Activated T-helper 17 cell treated with anti-CD3 and anti-CD28 coated beads, Interleukin-2, amount 50 U/mL, for 72 hours (primary cell): ENCODE measurements around the gene ZNF326. TPM values are rescaled to one million over a fixed set of nuclear protein-coding genes. Genes with fewer than 3 reads are reported as not detected.

Experiments used
- ATAC-seq: fragments of 150-1000 bp; cut with Tn5 transposase; replicated peaks from 2 replicates; pipeline ENCODE4 v1.10.0; 2021; ENCODE audit warnings: mild to moderate bottlenecking, moderate library complexity
- H3K27ac Mint-ChIP-seq: one replicate; pipeline ENCODE4 v1.8.0; 2022; ENCODE audit warnings: mixed read lengths
- H3K27me3 Mint-ChIP-seq: one replicate; pipeline ENCODE4 v1.8.0; 2022; ENCODE audit warnings: mixed read lengths
- H3K36me3 Mint-ChIP-seq: one replicate; pipeline ENCODE4 v1.8.0; 2022; ENCODE audit warnings: low read depth, mild to moderate bottlenecking, mixed read lengths
- H3K4me1 Mint-ChIP-seq: one replicate; pipeline ENCODE4 v1.8.0; 2022; ENCODE audit warnings: mixed read lengths
- H3K4me3 Mint-ChIP-seq: one replicate; pipeline ENCODE4 v1.8.0; 2022; ENCODE audit warnings: mild to moderate bottlenecking, mixed read lengths
- H3K9me3 Mint-ChIP-seq: one replicate; pipeline ENCODE4 v1.8.0; 2022; ENCODE audit warnings: mixed read lengths
- total RNA-seq, 2 donors: library from RNA; stranded (reverse); gene quantifications; one replicate each; pipeline ENCODE4 v1.2.3, GENCODE V29; 2022

Gene ZNF326
- total RNA-seq, 2 donors from 2014 or later = 18.4 to 20.9 TPM

DNA sequence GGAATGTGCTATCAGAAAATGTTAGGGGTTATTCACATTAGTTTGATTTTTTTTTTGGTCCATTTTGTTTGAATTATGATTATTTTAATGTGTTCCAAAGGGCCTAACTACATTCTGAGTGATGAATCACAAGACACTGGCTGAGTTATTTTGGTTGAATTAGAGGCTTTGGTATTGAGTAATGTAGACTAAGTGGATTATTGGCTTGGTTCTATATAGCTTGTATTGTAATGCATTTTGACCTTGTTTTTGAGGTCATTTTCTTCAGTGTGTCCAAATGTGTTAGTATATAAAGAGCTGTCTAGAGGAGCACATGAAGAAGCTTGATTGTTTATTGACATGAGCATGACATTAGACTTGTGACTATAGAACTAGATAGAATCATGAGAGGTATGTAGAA, 3.4 kb downstream of the ZNF326 start:
- no peak for ATAC-seq
- Mint-ChIP-seq H3K27me3 (no peaks in the 10 kb centered on the region), H3K36me3 (peaks cover 56% of the 10 kb centered on the region), H3K9me3 (no peaks in the 10 kb centered on the region), H3K4me3 (no peak overlapping the region), H3K27ac (no peak overlapping the region), H3K4me1 (peaks cover 25% of the 10 kb centered on the region)

- Mint-ChIP-seq H3K4me1 (peaks cover 25% of the 10 kb centered on the region), H3K4me3 (no peak overlapping the region), H3K27ac (no peak overlapping the region), H3K27me3 (no peaks in the 10 kb centered on the region), H3K36me3 (peaks cover 62% of the 10 kb centered on the region), H3K9me3 (no peaks in the 10 kb centered on the region)
- no peak for ATAC-seq
These were observed 4.3 kb downstream of the ZNF326 start for GRCh38 chr1:89999208-89999607.

DNA sequence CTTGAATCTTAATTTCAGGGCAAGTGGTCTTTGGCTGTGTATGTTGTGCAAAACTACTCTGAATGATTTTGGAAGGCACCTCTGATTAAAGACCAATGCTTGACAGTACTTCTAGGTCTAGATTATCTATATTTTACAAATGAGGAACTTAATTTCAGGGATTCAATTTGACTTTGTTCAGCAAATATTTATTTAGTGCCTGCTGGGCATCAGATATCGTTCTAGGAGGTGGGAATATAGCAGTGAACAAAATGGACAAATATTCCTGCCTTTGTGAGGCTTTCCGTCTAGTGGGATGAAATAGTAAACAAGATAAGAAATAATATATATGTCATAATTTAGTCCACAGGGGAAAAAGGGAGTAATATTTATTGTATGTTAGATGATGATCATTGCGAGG, 4.7 kb downstream of the ZNF326 start:
- ATAC-seq = no peak
- Mint-ChIP-seq H3K4me3 (no peak overlapping the region), H3K27me3 (no peaks in the 10 kb centered on the region)

DNA sequence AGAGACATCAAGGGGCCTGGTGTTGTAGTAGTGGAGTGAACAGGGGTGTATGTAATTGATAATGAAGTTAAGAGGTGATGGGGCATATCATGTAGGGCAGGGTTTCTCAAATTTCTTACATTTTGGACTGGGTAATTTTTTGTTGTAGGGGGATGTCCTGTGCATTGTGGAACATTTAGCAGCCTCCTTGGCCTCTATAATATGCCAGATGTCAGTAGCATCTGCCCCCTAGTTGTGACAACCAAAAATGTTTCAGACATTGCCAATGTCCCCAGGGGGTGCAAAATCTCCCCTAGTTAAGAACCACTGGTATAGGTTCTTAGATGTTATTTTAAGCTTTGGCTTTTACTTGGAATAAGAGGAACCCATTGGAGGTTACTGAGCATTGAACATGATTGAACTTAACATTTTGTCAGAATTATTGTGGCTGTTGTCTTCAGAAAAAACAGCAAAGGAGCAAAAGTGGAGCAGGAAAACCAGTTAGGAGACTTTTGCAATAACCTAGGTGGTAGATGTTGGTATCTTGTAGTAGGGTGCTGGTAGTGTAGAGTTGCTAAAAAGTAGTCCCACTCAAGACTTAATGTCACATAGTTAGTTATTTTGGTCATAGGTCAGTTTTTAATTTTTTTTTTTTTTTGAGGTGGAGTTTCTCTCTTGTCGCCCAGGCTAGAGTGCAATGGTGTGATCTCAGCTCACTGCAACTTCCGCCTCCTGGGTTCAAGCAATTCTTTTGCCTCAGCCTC, 6.2 kb downstream of the ZNF326 start:
- Mint-ChIP-seq H3K4me3 (no peak overlapping the region), H3K27me3 (no peaks in the 10 kb centered on the region), H3K4me1 (peaks cover 25% of the 10 kb centered on the region), H3K27ac (no peak overlapping the region), H3K36me3 (peaks cover 77% of the 10 kb centered on the region), H3K9me3 (no peaks in the 10 kb centered on the region)
- ATAC-seq = no peak

More for the DNA sequence above, 4.7 kb downstream of the ZNF326 start:
- H3K4me1 Mint-ChIP-seq = peaks cover 25% of the 10 kb centered on the region
- H3K27ac Mint-ChIP-seq = no peak overlapping the region
- H3K36me3 Mint-ChIP-seq = peaks cover 65% of the 10 kb centered on the region
- H3K9me3 Mint-ChIP-seq = no peaks in the 10 kb centered on the region

DNA sequence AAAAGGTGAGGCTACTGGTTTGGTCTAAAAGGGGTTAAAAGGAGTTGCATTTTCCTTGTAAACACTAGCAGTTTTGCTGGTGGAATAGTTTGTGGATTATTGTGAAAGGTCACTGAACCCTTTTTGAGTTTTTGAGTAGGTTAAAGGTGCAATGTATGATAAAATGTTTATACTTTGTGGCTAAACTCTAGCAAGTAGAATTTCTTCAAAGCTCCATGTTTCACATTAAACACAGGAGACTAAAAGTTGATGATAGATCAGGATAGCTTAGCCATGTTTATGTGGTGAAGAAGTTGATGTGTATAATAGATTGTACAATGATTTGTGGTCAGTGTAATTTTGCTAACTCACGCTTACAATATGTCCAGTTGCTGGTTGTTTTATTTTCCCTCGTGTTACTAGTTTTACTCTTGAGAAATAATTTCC, 13.1 kb downstream of the ZNF326 start:
- H3K4me3 Mint-ChIP-seq = no peak overlapping the region
- no peak for ATAC-seq

DNA sequence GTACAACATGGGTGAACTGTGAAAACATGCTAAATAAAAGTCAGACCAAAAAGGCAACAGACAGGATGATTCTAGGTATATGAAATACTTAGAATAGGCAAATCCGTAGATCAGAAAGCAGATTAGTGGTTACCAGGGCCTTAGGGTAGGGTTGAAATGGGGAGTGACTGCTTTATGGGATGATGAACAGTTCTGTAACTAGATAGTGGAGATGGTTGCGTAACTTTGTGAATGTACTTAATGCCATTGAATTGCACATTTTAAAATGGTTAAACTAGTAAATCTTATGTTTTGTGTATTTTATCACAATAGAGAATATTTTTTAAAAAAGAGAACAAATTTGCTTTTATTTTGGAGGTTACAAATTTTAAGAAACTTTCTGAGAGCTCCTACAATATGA, 17.4 kb downstream of the ZNF326 start:
- Mint-ChIP-seq H3K4me1 (no peaks in the 10 kb centered on the region), H3K36me3 (peaks cover 98% of the 10 kb centered on the region), H3K9me3 (no peaks in the 10 kb centered on the region), H3K27me3 (no peaks in the 10 kb centered on the region), H3K4me3 (no peak overlapping the region), H3K27ac (no peak overlapping the region)
- no peak for ATAC-seq

More for the DNA sequence above, 13.1 kb downstream of the ZNF326 start:
- no peaks in the 10 kb centered on the region for H3K9me3 Mint-ChIP-seq
- H3K27me3 Mint-ChIP-seq = no peaks in the 10 kb centered on the region
- H3K36me3 Mint-ChIP-seq = peaks cover 90% of the 10 kb centered on the region
- no peak overlapping the region for H3K27ac Mint-ChIP-seq
- H3K4me1 Mint-ChIP-seq = no peaks in the 10 kb centered on the region

DNA sequence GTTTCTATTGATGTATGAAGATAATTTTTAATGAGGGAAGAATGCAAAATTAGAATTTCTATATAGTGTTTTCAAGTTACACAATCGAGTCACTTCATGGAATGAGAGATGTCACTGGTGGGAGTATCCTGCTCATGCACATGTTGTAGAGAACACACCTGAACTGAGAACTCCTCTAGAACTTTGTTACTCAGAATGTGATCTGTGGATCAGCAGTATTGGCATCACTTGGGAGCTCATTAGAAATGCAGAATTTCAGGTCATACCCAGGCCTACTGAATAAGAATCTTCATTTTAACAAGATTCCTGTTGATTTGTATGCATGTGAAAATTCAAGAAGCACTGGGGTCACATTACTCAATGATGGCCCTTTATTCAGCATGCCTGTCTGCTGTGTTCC, 28.8 kb downstream of the ZNF326 start:
- no peak overlapping the region for H3K4me3 Mint-ChIP-seq
- H3K9me3 Mint-ChIP-seq = peaks cover 6% of the 10 kb centered on the region
- no peak for ATAC-seq
- no peaks in the 10 kb centered on the region for H3K27me3 Mint-ChIP-seq
- H3K27ac Mint-ChIP-seq = no peak overlapping the region
- no peaks in the 10 kb centered on the region for H3K4me1 Mint-ChIP-seq
- H3K36me3 Mint-ChIP-seq = peaks cover 99% of the 10 kb centered on the region

GRCh38 chr1:90027281-90027680, 32.4 kb downstream of the ZNF326 start:
- Mint-ChIP-seq H3K9me3 (peaks cover 6% of the 10 kb centered on the region), H3K4me1 (no peaks in the 10 kb centered on the region), H3K36me3 (peaks cover 96% of the 10 kb centered on the region), H3K27ac (no peak overlapping the region), H3K27me3 (no peaks in the 10 kb centered on the region), H3K4me3 (no peak overlapping the region)
- ATAC-seq = no peak

- H3K4me3 Mint-ChIP-seq = no peak overlapping the region
- no peaks in the 10 kb centered on the region for H3K4me1 Mint-ChIP-seq
- H3K9me3 Mint-ChIP-seq = no peaks in the 10 kb centered on the region
- H3K27me3 Mint-ChIP-seq = no peaks in the 10 kb centered on the region
- H3K36me3 Mint-ChIP-seq = no peaks in the 10 kb centered on the region
- no peak for ATAC-seq
- no peak overlapping the region for H3K27ac Mint-ChIP-seq
These were observed 44.7 kb downstream of the ZNF326 start for GRCh38 chr1:90039652-90040051.

DNA sequence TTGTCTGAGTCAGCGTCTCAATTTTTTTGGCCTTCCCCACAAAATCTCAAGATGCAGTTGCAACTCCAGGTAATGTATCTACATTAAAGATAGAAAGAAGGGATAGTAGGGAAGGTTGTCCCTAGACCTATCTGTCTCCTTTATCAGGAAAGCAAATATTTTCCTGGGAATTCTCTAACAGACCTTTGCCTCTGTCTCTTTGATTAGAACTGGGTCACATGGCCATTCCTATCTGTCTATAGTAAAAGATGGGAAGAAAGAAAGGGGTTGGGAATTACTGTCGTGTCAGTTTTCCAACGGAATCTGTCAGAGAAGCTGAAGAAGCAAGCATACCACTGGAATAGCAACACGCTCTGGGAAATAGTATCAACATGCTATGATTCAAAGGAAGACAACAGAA, 48.7 kb downstream of the ZNF326 start:
- Mint-ChIP-seq H3K4me3 (no peak overlapping the region), H3K36me3 (no peaks in the 10 kb centered on the region), H3K9me3 (no peaks in the 10 kb centered on the region), H3K27ac (no peak overlapping the region), H3K27me3 (no peaks in the 10 kb centered on the region), H3K4me1 (no peaks in the 10 kb centered on the region)
- ATAC-seq = no peak

- H3K4me1 Mint-ChIP-seq = no peaks in the 10 kb centered on the region
- H3K27ac Mint-ChIP-seq = no peak overlapping the region
- H3K36me3 Mint-ChIP-seq = no peaks in the 10 kb centered on the region
- H3K4me3 Mint-ChIP-seq = no peak overlapping the region
- H3K9me3 Mint-ChIP-seq = no peaks in the 10 kb centered on the region
- ATAC-seq = no peak
- no peaks in the 10 kb centered on the region for H3K27me3 Mint-ChIP-seq
These were observed 49.4 kb downstream of the ZNF326 start for GRCh38 chr1:90044346-90044745.

GRCh38 chr1:90045853-90046563, 51.1 kb downstream of the ZNF326 start:
- Mint-ChIP-seq H3K36me3 (no peaks in the 10 kb centered on the region), H3K4me1 (no peaks in the 10 kb centered on the region), H3K27me3 (peaks cover under 1% of the 10 kb centered on the region), H3K27ac (no peak overlapping the region), H3K9me3 (no peaks in the 10 kb centered on the region), H3K4me3 (no peak overlapping the region)
- ATAC-seq = no peak

- no peak for ATAC-seq
- peaks cover 5% of the 10 kb centered on the region for H3K27me3 Mint-ChIP-seq
- H3K9me3 Mint-ChIP-seq = no peaks in the 10 kb centered on the region
These were observed 51.7 kb downstream of the ZNF326 start for GRCh38 chr1:90046635-90047034.

DNA sequence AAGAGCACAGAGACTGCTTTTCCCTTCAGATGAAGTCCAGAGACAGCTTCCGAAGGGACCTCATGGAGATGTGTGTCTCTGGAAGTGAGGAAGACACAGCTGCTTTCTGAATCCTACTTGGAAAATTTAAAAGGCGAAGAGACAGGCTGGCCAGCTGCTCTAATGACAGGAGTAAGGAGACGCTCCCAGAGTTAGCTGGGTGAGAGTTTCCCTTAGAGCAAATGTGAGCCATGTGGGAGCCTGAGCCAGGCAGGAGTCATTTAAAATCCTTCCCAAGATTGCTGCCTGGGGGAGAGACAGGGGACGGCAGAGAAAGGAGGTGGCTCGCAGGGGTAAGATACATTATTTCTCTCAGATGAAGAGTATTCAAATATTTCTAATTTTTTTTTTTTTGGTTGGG, 53.1 kb downstream of the ZNF326 start:
- no peaks in the 10 kb centered on the region for H3K9me3 Mint-ChIP-seq
- ATAC-seq = no peak
- H3K36me3 Mint-ChIP-seq = no peaks in the 10 kb centered on the region
- H3K4me1 Mint-ChIP-seq = no peaks in the 10 kb centered on the region
- H3K27me3 Mint-ChIP-seq = peaks cover 5% of the 10 kb centered on the region
- no peak overlapping the region for H3K4me3 Mint-ChIP-seq
- no peak overlapping the region for H3K27ac Mint-ChIP-seq

More at GRCh38 chr1:90046635-90047034, 51.7 kb downstream of the ZNF326 start:
- Mint-ChIP-seq H3K36me3 (no peaks in the 10 kb centered on the region), H3K27ac (no peak overlapping the region), H3K4me1 (no peaks in the 10 kb centered on the region), H3K4me3 (no peak overlapping the region)
